Upper lobe of left lung (tissue), 4 donors: ENCODE measurements around the gene ZNF618.

ENCODE experiments used
- POLR2A ChIP-seq, 4 donors: fragments of 450-650 bp; IDR thresholded peaks; one replicate each; pipeline ENCODE4 v1.5.1; 2016 to 2017; ENCODE audit warnings: antibody characterized with exemption in 4 of 4, mild to moderate bottlenecking in 2 of 4
- POLR2AphosphoS5 ChIP-seq, 2 donors: sonication (generic); formaldehyde crosslinking; IDR thresholded peaks; one replicate each; pipeline ENCODE4 v1.5.1; 2017; ENCODE audit warnings: antibody characterized with exemption in 2 of 2
- TF ChIP-seq, protein P1 (sequence below), 6 experiments: fragments of 450-650 bp in 4 of 6; fragments of 200-600 bp in 2 of 6; sonication (generic) in 2 of 6; IDR thresholded peaks; one replicate each; pipeline ENCODE4 v1.5.1; 2016 to 2019; ENCODE audit warnings: antibody characterized with exemption in 6 of 6

DNA sequence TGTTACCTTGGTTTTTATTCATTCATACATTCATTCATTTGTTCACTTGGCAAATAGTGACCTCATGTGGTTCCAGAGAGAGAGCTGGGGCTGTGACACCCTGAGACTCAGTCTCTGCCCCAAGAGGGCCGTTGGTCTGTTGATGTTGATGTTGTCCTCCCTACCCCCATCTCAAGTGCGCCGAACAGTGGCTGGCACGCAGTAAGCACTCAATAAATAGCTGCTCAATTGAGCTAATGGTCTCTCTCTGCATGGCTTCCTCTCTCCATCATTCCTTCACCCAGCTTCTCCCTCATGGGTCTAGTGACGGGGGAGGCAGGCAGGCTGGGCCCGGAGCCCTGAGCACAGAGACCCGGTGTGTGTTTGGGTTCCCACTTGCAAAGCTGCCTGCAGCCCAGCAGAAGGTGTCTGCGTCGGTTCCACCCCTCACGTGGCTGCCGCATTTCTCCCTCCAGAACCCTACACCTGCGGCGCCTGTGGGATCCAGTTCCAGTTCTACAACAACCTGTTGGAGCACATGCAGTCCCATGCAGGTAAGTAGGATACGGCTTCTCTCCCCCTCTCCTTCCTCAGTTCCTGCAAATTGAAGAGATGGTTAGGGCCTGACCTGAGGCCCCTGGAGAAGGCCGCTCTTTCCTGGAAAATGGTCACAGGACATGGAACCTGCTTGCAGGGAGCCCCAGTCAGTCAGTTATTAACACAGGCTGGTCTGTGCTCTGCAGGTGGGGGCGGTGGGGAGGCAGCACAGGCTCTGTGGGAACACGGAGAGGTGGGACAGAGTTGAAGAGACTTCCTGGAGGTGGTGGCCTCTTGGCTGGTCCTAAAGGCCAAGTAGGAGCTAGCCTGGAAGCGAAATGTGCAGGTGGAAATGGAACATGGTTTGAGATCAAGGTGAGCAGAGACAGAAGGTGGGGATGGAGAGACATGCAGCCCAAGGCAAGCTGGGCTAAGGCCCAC, 160.0 kb downstream of the ZNF618 start:
- TF ChIP-seq, protein P1, sequence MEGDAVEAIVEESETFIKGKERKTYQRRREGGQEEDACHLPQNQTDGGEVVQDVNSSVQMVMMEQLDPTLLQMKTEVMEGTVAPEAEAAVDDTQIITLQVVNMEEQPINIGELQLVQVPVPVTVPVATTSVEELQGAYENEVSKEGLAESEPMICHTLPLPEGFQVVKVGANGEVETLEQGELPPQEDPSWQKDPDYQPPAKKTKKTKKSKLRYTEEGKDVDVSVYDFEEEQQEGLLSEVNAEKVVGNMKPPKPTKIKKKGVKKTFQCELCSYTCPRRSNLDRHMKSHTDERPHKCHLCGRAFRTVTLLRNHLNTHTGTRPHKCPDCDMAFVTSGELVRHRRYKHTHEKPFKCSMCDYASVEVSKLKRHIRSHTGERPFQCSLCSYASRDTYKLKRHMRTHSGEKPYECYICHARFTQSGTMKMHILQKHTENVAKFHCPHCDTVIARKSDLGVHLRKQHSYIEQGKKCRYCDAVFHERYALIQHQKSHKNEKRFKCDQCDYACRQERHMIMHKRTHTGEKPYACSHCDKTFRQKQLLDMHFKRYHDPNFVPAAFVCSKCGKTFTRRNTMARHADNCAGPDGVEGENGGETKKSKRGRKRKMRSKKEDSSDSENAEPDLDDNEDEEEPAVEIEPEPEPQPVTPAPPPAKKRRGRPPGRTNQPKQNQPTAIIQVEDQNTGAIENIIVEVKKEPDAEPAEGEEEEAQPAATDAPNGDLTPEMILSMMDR (IDR thresholded peaks at IDR 0.05) = no peak
- TF ChIP-seq POLR2AphosphoS5 (IDR thresholded peaks at IDR 0.05) (no peak), POLR2A (IDR thresholded peaks at IDR 0.05) (no peak)
